Measurements from ENCODE around the gene KLHL6. TPM values are rescaled to one million over a fixed set of nuclear protein-coding genes. Genes with fewer than 3 reads are reported as not detected.
"Not testable (repeated sequence)": the region's sequence is repeated elsewhere in the genome, so short reads cannot be mapped to it uniquely, and the experiment has no call there.

KLHL6 gene
- total RNA-seq, 2 donors from 2014 or later: 0.41 to 1.4 TPM

GRCh38 chr3:183513046-183513706 is 42.3 kb downstream of the KLHL6 start:
- DNase-seq (ENCODE audit: low spot score): no peak
- Histone ChIP-seq H3K36me3 (no peaks in the 10 kb centered on the region), H3K4me1 (peaks cover 0 to 19% of the 10 kb centered on the region in 2 donors), H3K9me3 (no peaks in the 10 kb centered on the region), H3K27me3 (no peaks in the 10 kb centered on the region), H3K4me3 (no peak overlapping the region), H3K27ac (no peak overlapping the region)
- no peak for TF ChIP-seq CTCF (IDR thresholded peaks at IDR 0.05)

- H3K9me3 ChIP-seq; DNase-seq (ENCODE audit: low spot score); H3K27me3 ChIP-seq; H3K4me3 ChIP-seq; H3K36me3 ChIP-seq: not testable (repeated sequence)
- peaks cover 0 to 19% of the 10 kb centered on the region in 2 donors for H3K4me1 ChIP-seq
- peak overlapping the region in 1 of 2 donors; percentile 13 for H3K27ac ChIP-seq
These were observed 44.0 kb downstream of the KLHL6 start for GRCh38 chr3:183511286-183512131.

GRCh38 chr3:183508821-183509220 is 46.7 kb downstream of the KLHL6 start:
- Histone ChIP-seq H3K9me3 (peaks cover 0 to 15% of the 10 kb centered on the region in 2 donors), H3K27me3 (no peaks in the 10 kb centered on the region), H3K27ac (no peak overlapping the region), H3K4me1 (peaks cover 0 to 19% of the 10 kb centered on the region in 2 donors), H3K4me3 (no peak overlapping the region), H3K36me3 (no peaks in the 10 kb centered on the region)
- DNase-seq (ENCODE audit: low spot score): no peak
- no peak for TF ChIP-seq CTCF (IDR thresholded peaks at IDR 0.05)

- Histone ChIP-seq H3K4me3 (no peak overlapping the region), H3K27me3 (no peaks in the 10 kb centered on the region), H3K27ac (no peak overlapping the region), H3K9me3 (peaks cover 0 to 15% of the 10 kb centered on the region in 2 donors), H3K36me3 (no peaks in the 10 kb centered on the region), H3K4me1 (peaks cover 0 to 14% of the 10 kb centered on the region in 2 donors)
- DNase-seq (ENCODE audit: low spot score): no peak
- no peak for TF ChIP-seq CTCF (IDR thresholded peaks at IDR 0.05)
These were observed 48.0 kb downstream of the KLHL6 start for GRCh38 chr3:183507551-183507950.

- Histone ChIP-seq H3K27me3 (no peaks in the 10 kb centered on the region), H3K36me3 (no peaks in the 10 kb centered on the region), H3K9me3 (peaks cover 0 to 15% of the 10 kb centered on the region in 2 donors), H3K27ac (no peak overlapping the region), H3K4me3 (no peak overlapping the region), H3K4me1 (peaks cover 0 to 11% of the 10 kb centered on the region in 2 donors)
- TF ChIP-seq CTCF (IDR thresholded peaks at IDR 0.05): no peak
- no peak for DNase-seq (ENCODE audit: low spot score)
These were observed 48.7 kb downstream of the KLHL6 start for GRCh38 chr3:183506674-183507320.

GRCh38 chr3:183504597-183504996 is 50.9 kb downstream of the KLHL6 start:
- H3K27ac ChIP-seq: no peak overlapping the region
- H3K27me3 ChIP-seq: no peaks in the 10 kb centered on the region
- no peak overlapping the region for H3K4me3 ChIP-seq
- H3K36me3 ChIP-seq: no peaks in the 10 kb centered on the region
- no peak for DNase-seq (ENCODE audit: low spot score)
- H3K4me1 ChIP-seq: no peaks in the 10 kb centered on the region
- peaks cover 0 to 15% of the 10 kb centered on the region in 2 donors for H3K9me3 ChIP-seq
- no peak for TF ChIP-seq CTCF (IDR thresholded peaks at IDR 0.05)
